ENCODE measurements around the gene ADARB1. TPM values are rescaled to one million over a fixed set of nuclear protein-coding genes. Genes with fewer than 3 reads are reported as not detected.

Gene ADARB1
- total and polyA plus RNA-seq, 9 of the 15 experiments (the other 6 are each of a cell fraction or from before 2014, with no cell fraction given): 6.7 to 16.0 (median 8.3) TPM

DNA sequence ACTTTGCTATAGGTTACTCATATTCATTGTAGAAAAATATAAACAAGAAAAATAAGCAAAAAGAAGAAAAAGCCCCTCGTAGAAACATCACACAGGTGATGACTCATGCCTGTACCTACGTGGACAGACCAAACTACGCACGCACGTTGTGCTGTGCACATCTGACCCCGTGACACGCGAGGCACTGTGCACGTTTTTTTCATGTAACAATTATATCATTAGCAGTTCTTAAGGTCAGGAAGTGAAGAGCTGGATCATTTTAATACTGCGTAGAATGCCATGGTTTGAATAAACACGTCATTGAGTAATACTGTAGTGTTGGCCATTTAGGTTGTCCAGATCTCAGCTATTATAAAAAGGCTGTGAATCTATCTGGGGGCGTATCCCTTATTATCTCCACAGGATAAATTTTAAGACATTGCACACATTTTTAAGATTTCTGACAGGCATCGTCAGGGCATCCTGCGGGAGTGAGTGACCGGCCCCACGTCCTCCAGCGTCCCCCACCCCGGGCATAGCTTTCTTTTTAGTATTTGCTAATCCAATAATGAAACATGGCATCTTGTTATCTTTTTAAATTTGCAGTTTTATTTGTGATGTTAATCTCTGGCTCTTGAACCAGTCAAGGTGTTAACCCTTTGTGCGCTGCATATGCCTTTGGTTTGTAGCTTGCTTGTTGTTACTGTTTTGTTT, 23.4 kb upstream of the ADARB1 start (continued):
- TF ChIP-seq, protein P1, sequence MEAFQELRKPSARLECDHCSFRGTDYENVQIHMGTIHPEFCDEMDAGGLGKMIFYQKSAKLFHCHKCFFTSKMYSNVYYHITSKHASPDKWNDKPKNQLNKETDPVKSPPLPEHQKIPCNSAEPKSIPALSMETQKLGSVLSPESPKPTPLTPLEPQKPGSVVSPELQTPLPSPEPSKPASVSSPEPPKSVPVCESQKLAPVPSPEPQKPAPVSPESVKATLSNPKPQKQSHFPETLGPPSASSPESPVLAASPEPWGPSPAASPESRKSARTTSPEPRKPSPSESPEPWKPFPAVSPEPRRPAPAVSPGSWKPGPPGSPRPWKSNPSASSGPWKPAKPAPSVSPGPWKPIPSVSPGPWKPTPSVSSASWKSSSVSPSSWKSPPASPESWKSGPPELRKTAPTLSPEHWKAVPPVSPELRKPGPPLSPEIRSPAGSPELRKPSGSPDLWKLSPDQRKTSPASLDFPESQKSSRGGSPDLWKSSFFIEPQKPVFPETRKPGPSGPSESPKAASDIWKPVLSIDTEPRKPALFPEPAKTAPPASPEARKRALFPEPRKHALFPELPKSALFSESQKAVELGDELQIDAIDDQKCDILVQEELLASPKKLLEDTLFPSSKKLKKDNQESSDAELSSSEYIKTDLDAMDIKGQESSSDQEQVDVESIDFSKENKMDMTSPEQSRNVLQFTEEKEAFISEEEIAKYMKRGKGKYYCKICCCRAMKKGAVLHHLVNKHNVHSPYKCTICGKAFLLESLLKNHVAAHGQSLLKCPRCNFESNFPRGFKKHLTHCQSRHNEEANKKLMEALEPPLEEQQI (IDR thresholded peaks at IDR 0.05): no peak
- TF ChIP-seq CHD4 (IDR thresholded peaks at IDR 0.05; ENCODE audit: insufficient read depth, insufficient replicate concordance, low read depth, low read length, poor library complexity, severe bottlenecking) (no peak), ZBED1 (IDR thresholded peaks at IDR 0.05) (no peak), SNRNP70 (optimal IDR thresholded peaks at IDR 0.05; ENCODE audit: low read depth, low read length) (no peak), DNMT1 (IDR thresholded peaks at IDR 0.05) (no peak), JUND (IDR thresholded peaks at IDR 0.05; ENCODE audit: borderline replicate concordance, low read depth, low read length) (0 out of 2 replicates have a peak, but pooled peaks have one; percentile 41), JUND (tag; IDR thresholded peaks at IDR 0.05; ENCODE audit: borderline replicate concordance, low read depth, low read length) (no peak), ZNF324 (CRISPR knock-in tag; IDR thresholded peaks at IDR 0.05) (no peak), ELF1 (tag; IDR thresholded peaks at IDR 0.05) (no peak), MCM3 (IDR thresholded peaks at IDR 0.05) (no peak)
- TF ChIP-seq, protein P2, sequence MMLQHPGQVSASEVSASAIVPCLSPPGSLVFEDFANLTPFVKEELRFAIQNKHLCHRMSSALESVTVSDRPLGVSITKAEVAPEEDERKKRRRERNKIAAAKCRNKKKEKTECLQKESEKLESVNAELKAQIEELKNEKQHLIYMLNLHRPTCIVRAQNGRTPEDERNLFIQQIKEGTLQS (IDR thresholded peaks at IDR 0.05): peak; percentile 75
- TF ChIP-seq, protein P2 (CRISPR knock-in tag; conservative IDR thresholded peaks at IDR 0.05): no peak

Data from K562 (cell line).